HFFc6 (cell line): ENCODE measurements around the gene ACSL1. TPM values are rescaled to one million over a fixed set of nuclear protein-coding genes. Genes with fewer than 3 reads are reported as not detected.

Experiments used
- DNase-seq: peaks from one replicate; pipeline ENCODE4 v3.0.0-alpha.2; 2018
- H3K27ac Mint-ChIP-seq: 2 replicates; pipeline ENCODE4 v1.8.0; 2020; ENCODE audit warnings: mild to moderate bottlenecking, mixed read lengths
- H3K27me3 Mint-ChIP-seq: 2 replicates; pipeline ENCODE4 v1.8.0; 2021; ENCODE audit warnings: mild to moderate bottlenecking, moderate library complexity, mixed read lengths; ENCODE audit not compliant: insufficient read depth
- H3K36me3 Mint-ChIP-seq: 2 replicates; pipeline ENCODE4 v1.8.0; 2021; ENCODE audit warnings: low read depth, mixed read lengths
- H3K4me1 Mint-ChIP-seq: 2 replicates; pipeline ENCODE4 v1.8.0; 2020; ENCODE audit warnings: low read depth, mixed read lengths
- H3K4me3 Mint-ChIP-seq: 2 replicates; pipeline ENCODE4 v1.8.0; 2020; ENCODE audit warnings: mild to moderate bottlenecking, moderate library complexity, mixed read lengths
- H3K9me3 Mint-ChIP-seq: 2 replicates; pipeline ENCODE4 v1.8.0; 2020; ENCODE audit warnings: mild to moderate bottlenecking, mixed read lengths
- total RNA-seq, 6 experiments: library from RNA; stranded (reverse); fragmentation: NEBNext Ultra II Directional; extraction: Animal tissue kit (Norgen Biotek cat#: 25700); gene quantifications; 2 replicates in 1 of 6; 3 replicates in 5 of 6; pipeline ENCODE4 v1.2.3, GENCODE V29; 2021
- TF ChIP-seq, protein P1 (sequence below): fragments of 200-600 bp; sonication (generic); IDR thresholded peaks from 2 replicates; pipeline ENCODE4 v1.5.0; 2021; ENCODE audit warnings: antibody characterized with exemption, mild to moderate bottlenecking

The ACSL1 gene
- total RNA-seq, 6 experiments from 2014 or later, result 21.7 to 24.0 (median 22.9) TPM

DNA sequence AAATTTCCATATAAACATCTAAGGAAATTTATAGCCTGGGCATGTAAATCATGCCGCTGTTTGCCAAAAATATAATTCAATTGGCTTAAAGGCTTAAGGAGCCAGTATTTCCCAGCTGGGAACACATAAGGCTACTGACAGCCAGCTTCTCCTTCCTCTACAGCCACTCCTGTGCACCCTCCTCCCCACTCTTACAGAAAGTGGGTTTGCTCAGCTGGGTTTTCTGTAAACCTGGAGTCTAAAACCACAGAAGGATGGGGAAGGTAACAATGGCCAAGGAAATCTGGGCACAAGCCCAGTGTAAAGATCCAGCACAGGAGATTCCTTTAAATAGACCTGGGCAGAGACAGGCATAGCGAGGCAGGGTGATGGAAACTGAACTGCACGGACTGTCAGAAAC, 18.5 kb downstream of the ACSL1 start:
- no peak for DNase-seq
- peaks cover 28% of the 10 kb centered on the region for H3K4me1 Mint-ChIP-seq
- H3K27me3 Mint-ChIP-seq, result peaks cover 2% of the 10 kb centered on the region; the same call in 1 of the 2 replicates
- no peaks in the 10 kb centered on the region for H3K9me3 Mint-ChIP-seq
- H3K36me3 Mint-ChIP-seq, result no peaks in the 10 kb centered on the region
- H3K27ac Mint-ChIP-seq, result no peak overlapping the region
- TF ChIP-seq, protein P1, sequence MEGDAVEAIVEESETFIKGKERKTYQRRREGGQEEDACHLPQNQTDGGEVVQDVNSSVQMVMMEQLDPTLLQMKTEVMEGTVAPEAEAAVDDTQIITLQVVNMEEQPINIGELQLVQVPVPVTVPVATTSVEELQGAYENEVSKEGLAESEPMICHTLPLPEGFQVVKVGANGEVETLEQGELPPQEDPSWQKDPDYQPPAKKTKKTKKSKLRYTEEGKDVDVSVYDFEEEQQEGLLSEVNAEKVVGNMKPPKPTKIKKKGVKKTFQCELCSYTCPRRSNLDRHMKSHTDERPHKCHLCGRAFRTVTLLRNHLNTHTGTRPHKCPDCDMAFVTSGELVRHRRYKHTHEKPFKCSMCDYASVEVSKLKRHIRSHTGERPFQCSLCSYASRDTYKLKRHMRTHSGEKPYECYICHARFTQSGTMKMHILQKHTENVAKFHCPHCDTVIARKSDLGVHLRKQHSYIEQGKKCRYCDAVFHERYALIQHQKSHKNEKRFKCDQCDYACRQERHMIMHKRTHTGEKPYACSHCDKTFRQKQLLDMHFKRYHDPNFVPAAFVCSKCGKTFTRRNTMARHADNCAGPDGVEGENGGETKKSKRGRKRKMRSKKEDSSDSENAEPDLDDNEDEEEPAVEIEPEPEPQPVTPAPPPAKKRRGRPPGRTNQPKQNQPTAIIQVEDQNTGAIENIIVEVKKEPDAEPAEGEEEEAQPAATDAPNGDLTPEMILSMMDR, result no peak
- no peak overlapping the region for H3K4me3 Mint-ChIP-seq

- Mint-ChIP-seq H3K27me3 (peaks cover 2% of the 10 kb centered on the region; the same call in 1 of the 2 replicates), H3K27ac (no peak overlapping the region), H3K9me3 (no peaks in the 10 kb centered on the region), H3K4me1 (peaks cover 29% of the 10 kb centered on the region), H3K4me3 (no peak overlapping the region), H3K36me3 (no peaks in the 10 kb centered on the region)
- DNase-seq, result no peak
- TF ChIP-seq, protein P1, result no peak
Measured at GRCh38 chr4:184806711-184807110, 19.1 kb downstream of the ACSL1 start.

GRCh38 chr4:184806229-184806550, 19.6 kb downstream of the ACSL1 start:
- TF ChIP-seq, protein P1, result no peak
- no peak for DNase-seq
- H3K27me3 Mint-ChIP-seq, result peaks cover 2% of the 10 kb centered on the region; the same call in 1 of the 2 replicates
- no peak overlapping the region for H3K27ac Mint-ChIP-seq
- no peak overlapping the region for H3K4me3 Mint-ChIP-seq
- no peaks in the 10 kb centered on the region for H3K9me3 Mint-ChIP-seq
- H3K36me3 Mint-ChIP-seq, result no peaks in the 10 kb centered on the region
- H3K4me1 Mint-ChIP-seq, result peaks cover 34% of the 10 kb centered on the region

- no peak overlapping the region for H3K27ac Mint-ChIP-seq
Measured at GRCh38 chr4:184805462-184806228, 20.1 kb downstream of the ACSL1 start.

GRCh38 chr4:184804621-184805020, 21.1 kb downstream of the ACSL1 start:
- TF ChIP-seq, protein P1, result no peak
- DNase-seq, result no peak
- Mint-ChIP-seq H3K36me3 (no peaks in the 10 kb centered on the region), H3K4me3 (no peak overlapping the region), H3K27me3 (peaks cover 3% of the 10 kb centered on the region), H3K27ac (no peak overlapping the region), H3K9me3 (no peaks in the 10 kb centered on the region), H3K4me1 (peaks cover 36% of the 10 kb centered on the region)

More at GRCh38 chr4:184805462-184806228, 20.1 kb downstream of the ACSL1 start:
- no peak for DNase-seq
- Mint-ChIP-seq H3K27me3 (peaks cover 5% of the 10 kb centered on the region; the same call in 1 of the 2 replicates), H3K4me3 (no peak overlapping the region), H3K9me3 (no peaks in the 10 kb centered on the region), H3K36me3 (no peaks in the 10 kb centered on the region), H3K4me1 (peaks cover 36% of the 10 kb centered on the region)
- TF ChIP-seq, protein P1, result no peak
